ENCODE data around the gene PDE3A.
A peak's percentile ranks its signal among the peaks of the same experiment; 100 is the strongest.

The PDE3A gene

DNA sequence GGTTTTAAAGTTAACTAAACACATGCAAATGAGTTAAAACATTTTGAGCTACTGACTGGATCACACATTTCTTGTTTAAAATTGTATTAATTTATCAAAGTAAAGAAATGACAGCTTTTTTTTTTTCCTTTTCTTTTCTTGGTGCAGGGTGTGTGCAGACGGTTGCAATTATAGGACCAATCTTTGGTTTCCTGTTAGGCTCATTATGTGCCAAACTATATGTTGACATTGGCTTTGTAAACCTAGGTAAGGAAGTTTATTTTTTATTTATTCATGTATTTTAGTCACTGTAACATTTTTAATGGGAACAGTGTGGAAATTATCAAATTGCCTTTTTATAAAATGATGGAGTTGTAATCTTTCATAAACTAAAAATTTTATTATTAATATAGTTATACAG, 348.6 kb downstream of the PDE3A start:
- in situ Hi-C loops (cut with MboI; ENCODE audit: low pct_unique_long_range_greater_than_20kb, low sequenced_read_pairs), result no loop called here
- no peak for DNase-seq

DNA sequence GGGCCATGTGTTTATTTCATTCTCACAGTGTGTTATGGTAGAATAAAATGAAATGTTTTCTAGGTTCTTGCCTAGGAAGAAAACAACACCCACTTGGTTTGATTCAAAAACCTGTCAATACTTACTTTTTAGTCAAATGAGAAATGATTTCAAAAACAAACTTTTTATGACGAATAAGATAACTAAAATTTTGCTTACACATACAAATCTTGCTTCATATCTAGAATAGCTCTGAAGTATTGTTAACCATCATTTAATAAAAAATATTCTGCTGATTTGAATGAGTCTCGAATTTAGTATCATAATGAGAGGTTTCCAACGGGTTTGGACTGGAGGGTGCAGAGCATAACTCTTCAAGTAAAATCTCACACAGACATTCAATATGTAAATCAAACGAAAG, 350.0 kb downstream of the PDE3A start:
- DNase-seq, result no peak
- in situ Hi-C loops (cut with MboI; ENCODE audit: low pct_unique_long_range_greater_than_20kb, low sequenced_read_pairs), result no loop called here

DNA sequence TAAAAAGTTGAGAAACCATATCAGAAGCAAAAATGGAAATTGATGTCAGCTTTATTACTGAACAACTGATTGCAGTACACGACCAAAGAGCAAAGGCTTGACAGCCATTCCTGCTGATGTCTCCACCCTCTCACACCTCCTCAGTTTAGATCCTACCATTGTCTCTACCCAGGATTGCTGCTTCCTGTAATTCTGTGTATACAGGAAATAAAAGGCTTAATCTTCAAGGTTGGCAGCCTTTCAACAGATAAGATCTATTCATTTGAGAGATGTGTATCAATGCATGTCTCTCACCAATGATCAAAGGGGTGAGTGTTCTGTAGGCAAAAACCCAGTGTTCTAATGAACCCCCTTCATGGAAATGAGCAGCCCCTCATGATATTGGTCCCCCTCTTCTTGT, 353.8 kb downstream of the PDE3A start:
- DNase-seq, result peak; percentile 12
- in situ Hi-C loops (cut with MboI; ENCODE audit: low pct_unique_long_range_greater_than_20kb, low sequenced_read_pairs), result no loop called here

DNA sequence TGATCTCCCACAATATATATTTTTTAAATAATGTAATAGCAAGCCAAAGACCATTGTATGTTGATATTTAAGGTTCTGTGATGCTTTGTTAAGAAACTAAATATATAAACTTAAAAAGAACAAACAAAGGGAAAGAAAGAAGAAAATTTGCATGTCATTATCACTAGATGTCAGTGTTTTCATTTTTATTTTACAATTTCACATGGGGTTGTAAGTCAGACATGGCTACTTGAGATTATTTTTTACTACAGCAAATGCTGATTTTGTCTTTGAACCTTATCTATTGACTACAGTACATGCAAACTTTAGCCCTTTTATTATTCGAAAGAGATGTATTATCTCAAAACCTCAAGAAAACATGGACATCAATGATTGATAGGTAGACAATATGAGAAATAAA, 362.9 kb downstream of the PDE3A start:
- in situ Hi-C loops (cut with MboI; ENCODE audit: low pct_unique_long_range_greater_than_20kb, low sequenced_read_pairs), result no loop called here

More for the DNA sequence above, 362.9 kb downstream of the PDE3A start:
- no peak for DNase-seq
